B cell (primary cell): ENCODE results near the gene FBXL20. TPM values are rescaled to one million over a fixed set of nuclear protein-coding genes. Genes with fewer than 3 reads are reported as not detected.

Experiments
- ATAC-seq: fragments of 200-7000 bp; cut with Tn5 transposase; one replicate; pipeline ENCODE4 v1.10.0; 2021; ENCODE audit warnings: low read depth, mild to moderate bottlenecking, moderate number of reproducible peaks, moderate library complexity
- CTCF ChIA-PET: fragments of 350-600 bp; sonication (Branson Sonifier 250); formaldehyde crosslinking; loops from one replicate; lab custom pipeline; 2021; ENCODE audit warnings: antibody characterized with exemption, inconsistent platforms; lab: Charles Lee
- POLR2A ChIA-PET: fragments of 350-600 bp; sonication (Branson Sonifier 250); formaldehyde crosslinking; loops from one replicate; lab custom pipeline; 2021; ENCODE audit warnings: antibody characterized with exemption; lab: Charles Lee
- DNase-seq: peaks from one replicate; pipeline ENCODE4 v3.0.0; 2013
- H2AFZ ChIP-seq: 2 replicates; pipeline ENCODE4 v1.6.1; 2012; ENCODE audit warnings: mild to moderate bottlenecking, low read depth, low read length; ENCODE audit not compliant: insufficient read depth, poor library complexity, severe bottlenecking
- H3K27ac ChIP-seq, 2 donors: 1 replicate in 1 of 2; 2 replicates in 1 of 2; pipeline ENCODE4 v1.5.1; 2012 to 2013; ENCODE audit warnings: low read length in 2 of 2, mild to moderate bottlenecking in 2 of 2, moderate library complexity in 1 of 2
- H3K27me3 ChIP-seq, 4 experiments: fragments of 200-600 bp in 1 of 4; sonication (generic) in 1 of 4; replicated peaks in 1 of 4; 1 replicate in 2 of 4; 2 replicates in 2 of 4; pipeline versions ENCODE4 v1.6.1 to v1.7.0; 2013 to 2016; ENCODE audit warnings: low read length in 3 of 4, mild to moderate bottlenecking in 2 of 4, mixed read lengths in 1 of 4, moderate library complexity in 1 of 4; ENCODE audit not compliant: insufficient read depth in 4 of 4, control insufficient read depth in 3 of 4; ENCODE audit errors: control extremely low read depth in 1 of 4
- H3K36me3 ChIP-seq, 2 experiments: replicated peaks in 1 of 2; 1 replicate in 1 of 2; 2 replicates in 1 of 2; pipeline versions ENCODE4 v1.6.1 to v1.7.1; 2013; ENCODE audit warnings: low read length in 1 of 2; ENCODE audit not compliant: insufficient read depth in 2 of 2, control insufficient read depth in 1 of 2; ENCODE audit errors: control extremely low read depth in 1 of 2, extremely low read depth in 1 of 2
- H3K4me1 ChIP-seq, 2 donors: fragments of 200-600 bp in 1 of 2; sonication (generic) in 1 of 2; 1 replicate in 1 of 2; 2 replicates in 1 of 2; pipeline versions ENCODE4 v1.5.1 to v1.6.1; 2013 to 2017; ENCODE audit warnings: low read length in 2 of 2; ENCODE audit not compliant: control insufficient read depth in 2 of 2, insufficient read depth in 2 of 2
- H3K4me2 ChIP-seq: replicated peaks from 2 replicates; pipeline ENCODE3; 2012; ENCODE audit warnings: mild to moderate bottlenecking, low read depth, low read length; ENCODE audit not compliant: poor library complexity, severe bottlenecking
- H3K4me3 ChIP-seq, 5 experiments: fragments of 200-600 bp in 1 of 5; sonication (generic) in 1 of 5; 1 replicate in 3 of 5; 2 replicates in 2 of 5; pipeline versions ENCODE4 v1.5.1 to v1.7.0; 2011 to 2016; ENCODE audit warnings: low read length in 4 of 5, mild to moderate bottlenecking in 4 of 5, low read depth in 2 of 5, control low read depth in 1 of 5, moderate library complexity in 1 of 5; ENCODE audit not compliant: insufficient read depth in 1 of 5; ENCODE audit errors: control extremely low read depth in 1 of 5, extremely low read depth in 1 of 5
- H3K79me2 ChIP-seq: fragments of 200-600 bp; sonication (generic); one replicate; pipeline ENCODE4 v1.6.0; 2016; ENCODE audit warnings: low read length; ENCODE audit not compliant: control insufficient read depth, insufficient read depth
- H3K9ac ChIP-seq: fragments of 200-600 bp; sonication (generic); 2 replicates; pipeline ENCODE4 v1.6.1; 2017; ENCODE audit warnings: mild to moderate bottlenecking, low read length, moderate library complexity
- H3K9me3 ChIP-seq, 3 donors: one replicate each; pipeline versions ENCODE4 v1.6.1 to v1.7.1; 2013; ENCODE audit warnings: low read length in 2 of 3; ENCODE audit not compliant: control insufficient read depth in 2 of 3, insufficient read depth in 1 of 3; ENCODE audit errors: control extremely low read depth in 1 of 3
- H4K20me1 ChIP-seq: 2 replicates; pipeline ENCODE4 v1.6.0; 2012; ENCODE audit warnings: mild to moderate bottlenecking, low read length; ENCODE audit not compliant: insufficient read depth, control insufficient read depth, poor library complexity, severe bottlenecking
- H3K27ac Mint-ChIP-seq: one replicate; pipeline ENCODE4 v1.8.0; 2021; ENCODE audit warnings: mixed read lengths
- H3K27me3 Mint-ChIP-seq: one replicate; pipeline ENCODE4 v1.8.0; 2021; ENCODE audit warnings: mixed read lengths
- H3K4me1 Mint-ChIP-seq: one replicate; pipeline ENCODE4 v1.8.0; 2021; ENCODE audit warnings: mixed read lengths
- H3K4me3 Mint-ChIP-seq: one replicate; pipeline ENCODE4 v1.8.0; 2021; ENCODE audit warnings: mixed read lengths
- H3K9me3 Mint-ChIP-seq: one replicate; pipeline ENCODE4 v1.8.0; 2022; ENCODE audit warnings: mixed read lengths; ENCODE audit not compliant: insufficient read depth
- CTCF ChIP-seq: fragments of 200-600 bp; IDR thresholded peaks from one replicate; pipeline ENCODE4 v1.8.0; 2022; ENCODE audit warnings: antibody characterized with exemption, mild to moderate bottlenecking
- EZH2 ChIP-seq: IDR thresholded peaks from 2 replicates; pipeline ENCODE4 v1.6.1; 2012; ENCODE audit warnings: borderline replicate concordance, low read depth, mild to moderate bottlenecking, moderate library complexity, low read length; ENCODE audit not compliant: insufficient read depth, poor library complexity, severe bottlenecking
- WGBS: methylation state at CpG from one replicate; pipeline ENCODE4 v1.1.5; 2013; ENCODE audit warnings: missing lambda C conversion rate; ENCODE audit not compliant: insufficient coverage; 5-methylcytosine and 5-hydroxymethylcytosine counted together
- intact Hi-C: fragments of 100-400 bp; cut with micrococcal nuclease; formaldehyde crosslinking; loops from one replicate; pipeline ENCODE4 v1.10.0; 2022
- polyA plus RNA-seq: library from polyadenylated mRNA; depleted of rRNA; stranded (reverse); fragments of >200 nt; gene quantifications from 2 replicates; pipeline ENCODE4 v1.2.3, GENCODE V29; 2012
- total RNA-seq, 2 donors: library from RNA; stranded (reverse); fragments of 120-200 nt in 1 of 2; gene quantifications; 1 replicate in 1 of 2; 2 replicates in 1 of 2; pipeline versions ENCODE4 v1.2.3 to v1.2.4, GENCODE V29; 2013 to 2022

FBXL20 gene
- total and polyA plus RNA-seq, 2 donors (not counting 1 experiment from before 2014, with no cell fraction given): 6.1 to 36.2 TPM

GRCh38 chr17:39264119-39264518, 137.3 kb downstream of the FBXL20 start:
- Mint-ChIP-seq H3K4me3 (no peak overlapping the region), H3K4me1 (no peaks in the 10 kb centered on the region), H3K27me3 (no peaks in the 10 kb centered on the region), H3K27ac (no peak overlapping the region), H3K9me3 (no peaks in the 10 kb centered on the region)
- 97% methylated on average over 4 of the region's 5 CpGs for WGBS
- TF ChIP-seq CTCF (no peak), EZH2 (no peak)
- intact Hi-C loops: no loop called here
- Histone ChIP-seq H4K20me1 (no peaks in the 10 kb centered on the region), H3K27ac (no peak overlapping the region), H3K79me2 (no peaks in the 10 kb centered on the region), H3K9ac (no peak overlapping the region), H3K4me2 (no peak overlapping the region), H2AFZ (no peak overlapping the region), H3K27me3 (no peaks in the 10 kb centered on the region), H3K4me1 (no peaks in the 10 kb centered on the region), H3K36me3 (peaks cover 7 to 54% of the 10 kb centered on the region in 2 experiments), H3K4me3 (no peak overlapping the region), H3K9me3 (no peaks in the 10 kb centered on the region)
- no peak for DNase-seq
- CTCF ChIA-PET: interaction anchor here (0.7 to 3.1 kb wide), 2 partner anchors 21 to 58 kb away, joined by 6 to 15 read pairs; no protein-coding TSS in a partner anchor
- POLR2A ChIA-PET: no interaction called here
- no peak for ATAC-seq

GRCh38 chr17:39261286-39261685, 140.1 kb downstream of the FBXL20 start:
- H3K4me3 Mint-ChIP-seq: no peak overlapping the region
- no peak overlapping the region for H3K27ac Mint-ChIP-seq
- H3K9me3 ChIP-seq: no peaks in the 10 kb centered on the region
- no peaks in the 10 kb centered on the region for H3K4me1 ChIP-seq
- H3K4me1 Mint-ChIP-seq: no peaks in the 10 kb centered on the region
- no peak overlapping the region for H3K4me2 ChIP-seq
- CTCF ChIA-PET: no interaction called here
- H3K9me3 Mint-ChIP-seq: no peaks in the 10 kb centered on the region
- no peaks in the 10 kb centered on the region for H4K20me1 ChIP-seq
- H3K36me3 ChIP-seq: peaks cover 7 to 52% of the 10 kb centered on the region in 2 experiments
- intact Hi-C loops: no loop called here
- peak; percentile 35 for TF ChIP-seq CTCF
- TF ChIP-seq EZH2: no peak
- no peak overlapping the region for H3K9ac ChIP-seq
- POLR2A ChIA-PET: no interaction called here
- DNase-seq (peak; percentile 34), ATAC-seq (no peak)
- no peak overlapping the region for H3K4me3 ChIP-seq
- no peaks in the 10 kb centered on the region for H3K27me3 Mint-ChIP-seq
- H3K79me2 ChIP-seq: no peaks in the 10 kb centered on the region
- H3K27me3 ChIP-seq: no peaks in the 10 kb centered on the region
- H2AFZ ChIP-seq: no peak overlapping the region
- no peak overlapping the region for H3K27ac ChIP-seq
- WGBS: 88% methylated on average over 7 of the region's 7 CpGs
